Raji (cell line): ENCODE results near the gene GZMM.

Experiments
- POLR2A ChIP-seq: IDR thresholded peaks from 2 replicates; pipeline ENCODE4 v1.6.1; 2011; ENCODE audit warnings: low read depth, low read length, control low read depth; ENCODE audit not compliant: insufficient read depth

The GZMM gene

GRCh38 chr19:538641-539428 lies 5.0 kb upstream of the GZMM start:
- no peak for TF ChIP-seq POLR2A

GRCh38 chr19:539429-540030 lies 4.3 kb upstream of the GZMM start:
- TF ChIP-seq POLR2A, result no peak

- no peak for TF ChIP-seq POLR2A
Observed at GRCh38 chr19:540867-541637, 2.8 kb upstream of the GZMM start.

DNA sequence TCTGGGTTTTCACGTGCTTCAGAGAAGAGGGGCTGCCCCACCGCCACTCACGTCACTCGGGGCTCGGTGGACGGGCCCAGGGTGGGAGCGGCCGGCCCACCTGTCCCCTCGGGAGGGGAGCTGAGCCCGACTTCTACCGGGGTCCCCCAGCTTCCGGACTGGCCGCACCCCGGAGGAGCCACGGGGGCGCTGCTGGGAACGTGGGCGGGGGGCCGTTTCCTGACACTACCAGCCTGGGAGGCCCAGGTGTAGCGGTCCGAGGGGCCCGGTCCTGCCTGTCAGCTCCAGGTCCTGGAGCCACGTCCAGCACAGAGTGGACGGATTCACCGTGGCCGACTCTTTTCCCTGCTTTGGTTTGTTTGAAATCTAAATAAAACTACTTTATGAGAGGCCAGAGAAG lies 2.2 kb upstream of the GZMM start:
- no peak for TF ChIP-seq POLR2A

- no peak for TF ChIP-seq POLR2A
Observed at GRCh38 chr19:542173-542866, 1.5 kb upstream of the GZMM start.

DNA sequence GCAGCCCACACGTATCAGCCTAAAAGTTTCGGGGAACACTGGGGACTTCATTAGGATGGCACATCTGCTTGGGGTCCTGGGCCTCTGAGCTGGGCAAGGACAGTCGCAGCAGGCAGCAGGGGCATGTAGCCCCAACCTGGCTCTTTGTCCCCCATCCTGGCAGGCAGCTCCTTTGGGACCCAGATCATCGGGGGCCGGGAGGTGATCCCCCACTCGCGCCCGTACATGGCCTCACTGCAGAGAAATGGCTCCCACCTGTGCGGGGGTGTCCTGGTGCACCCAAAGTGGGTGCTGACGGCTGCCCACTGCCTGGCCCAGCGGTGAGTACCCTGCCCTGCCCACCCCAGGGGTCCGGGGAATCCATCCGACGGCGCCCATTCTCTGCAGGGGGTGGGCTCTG lies 3.3 kb downstream of the GZMM start:
- TF ChIP-seq POLR2A, result no peak

DNA sequence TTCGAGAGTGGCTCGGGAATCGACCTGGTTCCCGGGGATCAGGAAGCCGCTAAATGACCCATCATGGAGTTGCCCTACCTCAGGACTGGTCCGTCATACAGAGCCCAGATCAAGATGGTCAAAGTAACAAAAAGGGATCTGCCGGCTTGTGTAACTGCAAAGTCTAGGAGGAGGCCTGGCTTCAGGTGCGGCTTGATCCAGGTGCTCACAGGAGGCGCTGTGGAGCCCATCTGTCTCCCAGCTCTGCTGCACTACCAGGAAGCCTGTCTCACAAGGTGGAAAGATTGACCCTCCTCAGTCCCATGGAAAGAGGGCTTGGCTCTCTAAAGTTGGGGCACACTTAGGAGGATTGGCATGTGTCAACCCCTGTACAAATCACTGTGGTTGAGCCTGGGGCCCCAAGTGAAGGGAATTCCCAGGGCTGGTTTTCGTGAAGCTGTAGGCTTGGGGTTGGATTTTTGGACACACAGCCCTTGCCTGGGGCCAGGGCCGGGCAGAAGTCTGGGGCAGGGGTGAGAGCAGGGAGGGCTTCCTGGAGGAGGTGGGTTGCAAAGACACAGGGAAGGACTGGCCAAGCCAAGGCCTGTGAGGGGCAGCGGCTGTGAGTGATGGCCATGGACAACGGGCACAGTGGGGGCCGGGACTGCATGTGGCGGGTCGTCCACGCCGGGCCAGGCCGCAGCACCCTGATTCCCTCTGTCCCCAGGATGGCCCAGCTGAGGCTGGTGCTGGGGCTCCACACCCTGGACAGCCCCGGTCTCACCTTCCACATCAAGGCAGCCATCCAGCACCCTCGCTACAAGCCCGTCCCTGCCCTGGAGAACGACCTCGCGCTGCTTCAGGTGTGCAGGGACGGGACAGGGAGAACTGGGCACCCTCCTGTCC lies 4.2 kb downstream of the GZMM start:
- no peak for TF ChIP-seq POLR2A

- TF ChIP-seq POLR2A, result no peak
Observed at GRCh38 chr19:548886-549830, 5.3 kb downstream of the GZMM start.

DNA sequence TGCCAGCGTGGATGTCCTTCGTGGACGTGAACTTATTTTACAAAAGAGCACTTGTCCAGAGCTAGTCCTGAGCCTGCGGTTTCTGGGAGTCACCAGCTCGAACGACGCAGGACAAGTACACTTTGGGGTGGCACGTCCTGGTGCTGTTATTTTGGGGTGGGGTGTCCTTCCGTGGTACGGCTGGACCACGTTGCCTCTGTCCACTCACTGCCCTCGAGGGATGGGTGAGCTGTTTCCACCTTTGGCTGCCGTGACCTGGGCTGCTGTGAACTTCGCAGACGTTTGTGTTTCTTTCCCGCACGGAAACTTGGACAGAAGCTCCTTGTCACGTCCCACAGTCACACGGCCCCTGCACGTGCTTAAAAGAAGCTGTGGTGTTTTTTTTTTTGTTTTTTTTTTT lies 11.0 kb downstream of the GZMM start:
- TF ChIP-seq POLR2A, result no peak

GRCh38 chr19:555474-555808 lies 11.6 kb downstream of the GZMM start:
- TF ChIP-seq POLR2A, result no peak

DNA sequence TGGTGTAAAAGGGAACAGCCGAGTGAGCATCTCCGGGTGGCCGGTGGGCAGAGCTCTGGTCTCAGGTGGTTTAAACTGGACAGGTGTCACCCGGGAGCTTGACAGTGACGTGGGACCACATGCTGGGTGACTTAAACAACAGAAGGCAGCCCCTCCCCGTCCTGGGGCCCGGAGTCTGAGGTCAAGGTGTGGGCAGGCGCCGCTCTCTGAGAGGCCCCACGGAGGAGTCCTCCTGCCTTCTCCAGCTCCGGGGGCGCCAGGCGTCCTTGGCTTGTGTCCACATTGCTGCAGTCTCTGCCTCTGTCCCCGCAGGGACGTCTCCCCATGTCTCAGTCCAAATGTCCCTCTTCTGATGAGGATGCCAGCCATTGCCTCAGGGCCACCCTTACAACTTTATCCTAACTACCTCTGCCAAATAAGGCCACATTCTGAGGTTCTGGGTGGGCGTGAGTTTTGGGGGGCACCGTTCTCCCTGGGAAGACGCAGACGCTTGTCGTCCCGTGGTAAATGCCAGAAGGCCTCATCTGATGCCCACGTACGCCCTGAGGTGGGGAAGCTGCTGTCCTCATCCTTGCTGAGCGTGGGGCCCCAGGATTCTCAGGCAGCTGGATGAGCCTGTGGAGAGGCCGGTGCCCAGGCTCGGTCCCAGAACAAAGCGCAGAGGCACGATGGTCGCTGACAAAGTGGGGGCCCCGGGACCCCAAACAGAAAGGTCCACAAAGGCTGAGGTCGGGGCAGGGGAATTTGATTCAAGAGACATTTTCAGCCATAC lies 12.9 kb downstream of the GZMM start:
- no peak for TF ChIP-seq POLR2A

DNA sequence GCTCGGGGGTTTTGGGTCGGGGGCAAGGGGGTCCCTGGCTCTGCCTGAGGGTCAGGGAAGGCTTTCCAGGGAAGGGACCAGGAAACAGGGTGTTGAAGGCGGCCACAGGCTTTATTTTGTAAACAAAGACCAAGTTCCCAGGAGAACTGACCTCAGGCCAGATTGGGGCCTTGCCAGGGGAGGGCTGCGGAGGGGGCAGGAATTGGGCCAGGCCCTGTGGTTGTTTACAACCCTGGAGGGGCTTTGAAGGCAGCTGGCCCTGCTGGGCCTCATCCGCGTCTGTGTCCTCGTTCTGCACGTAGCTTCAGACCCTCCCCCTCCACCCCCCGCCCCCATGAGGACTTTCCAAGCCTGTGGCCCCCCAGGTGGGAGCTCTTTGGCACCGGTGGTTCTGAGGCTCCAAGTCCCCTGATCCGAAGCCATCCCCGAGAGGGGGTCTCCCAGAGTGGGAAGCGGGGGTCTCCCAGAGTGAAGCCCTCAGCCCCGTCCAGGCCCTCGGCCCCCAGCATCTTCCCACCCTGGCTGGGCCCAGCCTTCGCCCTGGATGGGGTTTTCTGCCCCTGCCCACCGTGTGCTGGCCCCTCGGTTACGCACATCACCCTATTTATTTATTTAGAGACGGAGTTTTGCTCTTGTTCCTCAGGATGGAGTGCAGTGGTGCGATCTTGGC lies 15.1 kb downstream of the GZMM start:
- no peak for TF ChIP-seq POLR2A
